B cell (primary cell): ENCODE data around the gene DIRAS1. TPM values are rescaled to one million over a fixed set of nuclear protein-coding genes. Genes with fewer than 3 reads are reported as not detected.

ENCODE experiments used
- ATAC-seq: fragments of 200-7000 bp; cut with Tn5 transposase; one replicate; pipeline ENCODE4 v1.10.0; 2021; ENCODE audit warnings: low read depth, mild to moderate bottlenecking, moderate number of reproducible peaks, moderate library complexity
- CTCF ChIA-PET: fragments of 350-600 bp; sonication (Branson Sonifier 250); formaldehyde crosslinking; loops from one replicate; lab custom pipeline; 2021; ENCODE audit warnings: antibody characterized with exemption, inconsistent platforms; lab: Charles Lee
- POLR2A ChIA-PET: fragments of 350-600 bp; sonication (Branson Sonifier 250); formaldehyde crosslinking; loops from one replicate; lab custom pipeline; 2021; ENCODE audit warnings: antibody characterized with exemption; lab: Charles Lee
- DNase-seq: peaks from one replicate; pipeline ENCODE4 v3.0.0; 2013
- H2AFZ ChIP-seq: 2 replicates; pipeline ENCODE4 v1.6.1; 2012; ENCODE audit warnings: mild to moderate bottlenecking, low read depth, low read length; ENCODE audit not compliant: insufficient read depth, poor library complexity, severe bottlenecking
- H3K27ac ChIP-seq, 2 donors: 1 replicate in 1 of 2; 2 replicates in 1 of 2; pipeline ENCODE4 v1.5.1; 2012 to 2013; ENCODE audit warnings: low read length in 2 of 2, mild to moderate bottlenecking in 2 of 2, moderate library complexity in 1 of 2
- H3K27me3 ChIP-seq, 4 experiments: fragments of 200-600 bp in 1 of 4; sonication (generic) in 1 of 4; replicated peaks in 1 of 4; 1 replicate in 2 of 4; 2 replicates in 2 of 4; pipeline versions ENCODE4 v1.6.1 to v1.7.0; 2013 to 2016; ENCODE audit warnings: low read length in 3 of 4, mild to moderate bottlenecking in 2 of 4, mixed read lengths in 1 of 4, moderate library complexity in 1 of 4; ENCODE audit not compliant: insufficient read depth in 4 of 4, control insufficient read depth in 3 of 4; ENCODE audit errors: control extremely low read depth in 1 of 4
- H3K36me3 ChIP-seq, 2 experiments: replicated peaks in 1 of 2; 1 replicate in 1 of 2; 2 replicates in 1 of 2; pipeline versions ENCODE4 v1.6.1 to v1.7.1; 2013; ENCODE audit warnings: low read length in 1 of 2; ENCODE audit not compliant: insufficient read depth in 2 of 2, control insufficient read depth in 1 of 2; ENCODE audit errors: control extremely low read depth in 1 of 2, extremely low read depth in 1 of 2
- H3K4me1 ChIP-seq, 2 donors: fragments of 200-600 bp in 1 of 2; sonication (generic) in 1 of 2; 1 replicate in 1 of 2; 2 replicates in 1 of 2; pipeline versions ENCODE4 v1.5.1 to v1.6.1; 2013 to 2017; ENCODE audit warnings: low read length in 2 of 2; ENCODE audit not compliant: control insufficient read depth in 2 of 2, insufficient read depth in 2 of 2
- H3K4me2 ChIP-seq: replicated peaks from 2 replicates; pipeline ENCODE3; 2012; ENCODE audit warnings: mild to moderate bottlenecking, low read depth, low read length; ENCODE audit not compliant: poor library complexity, severe bottlenecking
- H3K4me3 ChIP-seq, 5 experiments: fragments of 200-600 bp in 1 of 5; sonication (generic) in 1 of 5; 1 replicate in 3 of 5; 2 replicates in 2 of 5; pipeline versions ENCODE4 v1.5.1 to v1.7.0; 2011 to 2016; ENCODE audit warnings: low read length in 4 of 5, mild to moderate bottlenecking in 4 of 5, low read depth in 2 of 5, control low read depth in 1 of 5, moderate library complexity in 1 of 5; ENCODE audit not compliant: insufficient read depth in 1 of 5; ENCODE audit errors: control extremely low read depth in 1 of 5, extremely low read depth in 1 of 5
- H3K79me2 ChIP-seq: fragments of 200-600 bp; sonication (generic); one replicate; pipeline ENCODE4 v1.6.0; 2016; ENCODE audit warnings: low read length; ENCODE audit not compliant: control insufficient read depth, insufficient read depth
- H3K9ac ChIP-seq: fragments of 200-600 bp; sonication (generic); 2 replicates; pipeline ENCODE4 v1.6.1; 2017; ENCODE audit warnings: mild to moderate bottlenecking, low read length, moderate library complexity
- H3K9me3 ChIP-seq, 3 donors: one replicate each; pipeline versions ENCODE4 v1.6.1 to v1.7.1; 2013; ENCODE audit warnings: low read length in 2 of 3; ENCODE audit not compliant: control insufficient read depth in 2 of 3, insufficient read depth in 1 of 3; ENCODE audit errors: control extremely low read depth in 1 of 3
- H4K20me1 ChIP-seq: 2 replicates; pipeline ENCODE4 v1.6.0; 2012; ENCODE audit warnings: mild to moderate bottlenecking, low read length; ENCODE audit not compliant: insufficient read depth, control insufficient read depth, poor library complexity, severe bottlenecking
- H3K27ac Mint-ChIP-seq: one replicate; pipeline ENCODE4 v1.8.0; 2021; ENCODE audit warnings: mixed read lengths
- H3K27me3 Mint-ChIP-seq: one replicate; pipeline ENCODE4 v1.8.0; 2021; ENCODE audit warnings: mixed read lengths
- H3K4me1 Mint-ChIP-seq: one replicate; pipeline ENCODE4 v1.8.0; 2021; ENCODE audit warnings: mixed read lengths
- H3K4me3 Mint-ChIP-seq: one replicate; pipeline ENCODE4 v1.8.0; 2021; ENCODE audit warnings: mixed read lengths
- H3K9me3 Mint-ChIP-seq: one replicate; pipeline ENCODE4 v1.8.0; 2022; ENCODE audit warnings: mixed read lengths; ENCODE audit not compliant: insufficient read depth
- CTCF ChIP-seq: fragments of 200-600 bp; IDR thresholded peaks from one replicate; pipeline ENCODE4 v1.8.0; 2022; ENCODE audit warnings: antibody characterized with exemption, mild to moderate bottlenecking
- EZH2 ChIP-seq: IDR thresholded peaks from 2 replicates; pipeline ENCODE4 v1.6.1; 2012; ENCODE audit warnings: borderline replicate concordance, low read depth, mild to moderate bottlenecking, moderate library complexity, low read length; ENCODE audit not compliant: insufficient read depth, poor library complexity, severe bottlenecking
- WGBS: methylation state at CpG from one replicate; pipeline ENCODE4 v1.1.5; 2013; ENCODE audit warnings: missing lambda C conversion rate; ENCODE audit not compliant: insufficient coverage; 5-methylcytosine and 5-hydroxymethylcytosine counted together
- intact Hi-C: fragments of 100-400 bp; cut with micrococcal nuclease; formaldehyde crosslinking; loops from one replicate; pipeline ENCODE4 v1.10.0; 2022
- polyA plus RNA-seq: library from polyadenylated mRNA; depleted of rRNA; stranded (reverse); fragments of >200 nt; gene quantifications from 2 replicates; pipeline ENCODE4 v1.2.3, GENCODE V29; 2012
- total RNA-seq, 2 donors: library from RNA; stranded (reverse); fragments of 120-200 nt in 1 of 2; gene quantifications; 1 replicate in 1 of 2; 2 replicates in 1 of 2; pipeline versions ENCODE4 v1.2.3 to v1.2.4, GENCODE V29; 2013 to 2022

Gene DIRAS1
- total and polyA plus RNA-seq, 2 donors (not counting 1 experiment from before 2014, with no cell fraction given) = 5.2 to 23.7 TPM

GRCh38 chr19:2733930-2734588, 12.9 kb upstream of the DIRAS1 start:
- ChIA-PET POLR2A (interaction anchor here (0.6 kb wide), 1 partner anchor 12 kb away, joined by 4 read pairs; no protein-coding TSS in a partner anchor), CTCF (interaction anchor here (2.9 kb wide), 1 partner anchor 86 kb away, joined by 19 read pairs; no protein-coding TSS in a partner anchor)
- H3K9ac ChIP-seq = no peak overlapping the region
- H3K27me3 ChIP-seq = no peaks in the 10 kb centered on the region
- Mint-ChIP-seq H3K27me3 (no peaks in the 10 kb centered on the region), H3K4me1 (peaks cover 24% of the 10 kb centered on the region), H3K9me3 (no peaks in the 10 kb centered on the region), H3K27ac (peak overlapping the region; percentile 20), H3K4me3 (no peak overlapping the region)
- TF ChIP-seq EZH2 = no peak
- TF ChIP-seq CTCF = no peak
- no peak overlapping the region for H2AFZ ChIP-seq
- H4K20me1 ChIP-seq = peaks cover 21% of the 10 kb centered on the region
- H3K27ac ChIP-seq = no peak overlapping the region
- H3K4me3 ChIP-seq = no peak overlapping the region
- H3K79me2 ChIP-seq = peaks cover 40% of the 10 kb centered on the region
- intact Hi-C loops = no loop called here
- H3K4me1 ChIP-seq = peaks cover 4 to 12% of the 10 kb centered on the region in 2 donors
- 97% methylated on average over 33 of the region's 35 CpGs for WGBS
- H3K36me3 ChIP-seq = peaks cover 5 to 35% of the 10 kb centered on the region in 2 experiments
- no peak overlapping the region for H3K4me2 ChIP-seq
- no peak for DNase-seq
- ATAC-seq = no peak
- peaks cover 0 to 14% (median 0%) of the 10 kb centered on the region in 3 donors for H3K9me3 ChIP-seq

GRCh38 chr19:2732883-2733282, 11.7 kb upstream of the DIRAS1 start:
- Histone ChIP-seq H3K36me3 (peaks cover 5 to 35% of the 10 kb centered on the region in 2 experiments), H3K27ac (no peak overlapping the region), H3K9ac (no peak overlapping the region), H4K20me1 (peaks cover 21% of the 10 kb centered on the region), H3K79me2 (peaks cover 33% of the 10 kb centered on the region), H3K4me1 (peaks cover 0 to 5% of the 10 kb centered on the region in 2 donors), H3K4me2 (no peak overlapping the region), H2AFZ (no peak overlapping the region), H3K9me3 (peaks cover 0 to 14% (median 0%) of the 10 kb centered on the region in 3 donors), H3K4me3 (no peak overlapping the region), H3K27me3 (no peaks in the 10 kb centered on the region)
- WGBS = 97% methylated on average over 37 of the region's 38 CpGs
- no peak for DNase-seq
- Mint-ChIP-seq H3K4me1 (peaks cover 24% of the 10 kb centered on the region), H3K27me3 (no peaks in the 10 kb centered on the region), H3K4me3 (no peak overlapping the region), H3K9me3 (no peaks in the 10 kb centered on the region), H3K27ac (no peak overlapping the region)
- ChIA-PET CTCF (no interaction called here), POLR2A (no interaction called here)
- TF ChIP-seq CTCF = no peak
- TF ChIP-seq EZH2 = no peak
- ATAC-seq = no peak
- intact Hi-C loops = no loop called here
